Activated CD4-positive, alpha-beta memory T cell treated with anti-CD3 and anti-CD28 coated beads, Interleukin-2, amount 10 ng/mL, durations not matched to agents 7 days and 5 days (primary cell): ENCODE results near the gene B9D2. TPM values are rescaled to one million over a fixed set of nuclear protein-coding genes. Genes with fewer than 3 reads are reported as not detected.

ENCODE experiments used
- CTCF ChIA-PET: fragments of 350-600 bp; sonication (Branson Sonifier 250); formaldehyde crosslinking; loops from one replicate; lab custom pipeline; 2021; ENCODE audit warnings: antibody characterized with exemption, inconsistent platforms; lab: Charles Lee
- POLR2A ChIA-PET: fragments of 350-600 bp; sonication (Branson Sonifier 250); formaldehyde crosslinking; loops from one replicate; lab custom pipeline; 2021; ENCODE audit warnings: antibody characterized with exemption; lab: Charles Lee
- DNase-seq: peaks from one replicate; pipeline ENCODE4 v3.0.0-alpha.2; 2020
- H3K27ac Mint-ChIP-seq: one replicate; pipeline ENCODE4 v1.8.0; 2021; ENCODE audit warnings: mild to moderate bottlenecking, mixed read lengths
- H3K27me3 Mint-ChIP-seq: one replicate; pipeline ENCODE4 v1.8.0; 2021; ENCODE audit warnings: mixed read lengths
- H3K36me3 Mint-ChIP-seq: one replicate; pipeline ENCODE4 v1.8.0; 2021; ENCODE audit warnings: low read depth, mixed read lengths
- H3K4me1 Mint-ChIP-seq: one replicate; pipeline ENCODE4 v1.8.0; 2021; ENCODE audit warnings: mixed read lengths
- H3K4me3 Mint-ChIP-seq: one replicate; pipeline ENCODE4 v1.8.0; 2021; ENCODE audit warnings: mild to moderate bottlenecking, mixed read lengths
- H3K9me3 Mint-ChIP-seq: one replicate; pipeline ENCODE4 v1.8.0; 2021; ENCODE audit warnings: mixed read lengths
- total RNA-seq, 2 experiments: library from RNA; stranded (reverse); gene quantifications; one replicate each; pipeline ENCODE4 v1.2.3, GENCODE V29; 2021

The B9D2 gene
- total RNA-seq, 2 experiments from 2014 or later = 10.8 to 11.2 TPM

DNA sequence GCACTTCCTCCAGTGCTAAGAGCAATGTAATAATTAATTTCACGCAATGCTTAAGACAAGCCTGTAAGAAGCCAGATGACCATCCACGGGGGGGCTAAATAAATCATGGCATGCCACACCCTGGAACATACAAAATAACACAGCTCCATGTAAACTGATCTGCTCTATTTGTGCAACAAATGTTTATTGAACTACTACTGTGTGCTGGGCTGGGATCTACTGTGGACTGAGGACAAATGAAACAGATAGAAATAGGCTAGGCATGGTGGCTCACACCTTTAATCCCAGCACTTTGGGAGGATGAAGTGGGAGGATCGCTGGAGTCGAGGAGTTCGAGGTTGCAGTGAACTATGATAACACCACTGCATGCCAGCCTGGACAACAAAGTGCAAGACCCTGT is 31.5 kb downstream of the B9D2 start:
- no peak for DNase-seq
- Mint-ChIP-seq H3K4me1 (peaks cover 63% of the 10 kb centered on the region), H3K36me3 (peaks cover 64% of the 10 kb centered on the region), H3K4me3 (no peak overlapping the region), H3K9me3 (no peaks in the 10 kb centered on the region), H3K27ac (no peak overlapping the region), H3K27me3 (no peaks in the 10 kb centered on the region)
- ChIA-PET CTCF (interaction anchor here (1.1 kb wide), 1 partner anchor 68 kb away, joined by 4 read pairs; the partner anchor contains the start of gene HNRNPUL1), POLR2A (interaction anchor here (1.0 to 1.2 kb wide), 3 partner anchors 16 to 31 kb away, joined by 3 read pairs; partner anchors contain the start of gene B9D2)

DNA sequence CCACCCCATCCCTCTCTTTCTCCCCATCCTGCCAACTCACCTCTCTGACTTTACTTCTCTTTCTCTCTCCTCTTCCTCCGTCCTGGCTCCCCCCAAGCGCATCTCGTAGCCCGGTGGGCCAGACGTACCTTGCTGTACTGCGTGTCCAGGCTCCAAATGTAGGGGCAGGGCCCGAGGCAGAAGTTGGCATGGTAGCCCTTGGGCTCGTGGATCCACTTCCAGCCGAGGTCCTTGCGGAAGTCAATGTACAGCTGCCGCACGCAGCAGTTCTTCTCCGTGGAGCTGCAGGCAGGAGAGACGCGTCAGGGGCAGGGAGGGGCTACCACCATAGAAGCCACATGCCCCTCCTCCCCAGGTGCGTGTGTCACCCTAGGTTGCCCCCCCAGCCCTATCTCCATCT is 31.9 kb downstream of the B9D2 start:
- ChIA-PET POLR2A (interaction anchor here (1.0 to 1.2 kb wide), 3 partner anchors 16 to 32 kb away, joined by 3 read pairs; partner anchors contain the start of gene B9D2), CTCF (interaction anchor here (1.1 kb wide), 1 partner anchor 68 kb away, joined by 4 read pairs; the partner anchor contains the start of gene HNRNPUL1)
- no peak overlapping the region for H3K27ac Mint-ChIP-seq
- no peaks in the 10 kb centered on the region for H3K9me3 Mint-ChIP-seq
- H3K4me3 Mint-ChIP-seq = no peak overlapping the region
- no peak for DNase-seq
- H3K4me1 Mint-ChIP-seq = peaks cover 64% of the 10 kb centered on the region
- H3K27me3 Mint-ChIP-seq = no peaks in the 10 kb centered on the region
- H3K36me3 Mint-ChIP-seq = peaks cover 64% of the 10 kb centered on the region

- DNase-seq = no peak
- no peaks in the 10 kb centered on the region for H3K27me3 Mint-ChIP-seq
- ChIA-PET CTCF (no interaction called here), POLR2A (interaction anchor here (1.2 kb wide), 2 partner anchors 17 to 23 kb away, joined by 3 read pairs; no protein-coding TSS in a partner anchor)
- H3K4me1 Mint-ChIP-seq = peaks cover 69% of the 10 kb centered on the region
- peaks cover 67% of the 10 kb centered on the region for H3K36me3 Mint-ChIP-seq
- no peaks in the 10 kb centered on the region for H3K9me3 Mint-ChIP-seq
- H3K4me3 Mint-ChIP-seq = no peak overlapping the region
- H3K27ac Mint-ChIP-seq = peak overlapping the region; percentile 67
These were observed 32.8 kb downstream of the B9D2 start for GRCh38 chr19:41330946-41331678.

DNA sequence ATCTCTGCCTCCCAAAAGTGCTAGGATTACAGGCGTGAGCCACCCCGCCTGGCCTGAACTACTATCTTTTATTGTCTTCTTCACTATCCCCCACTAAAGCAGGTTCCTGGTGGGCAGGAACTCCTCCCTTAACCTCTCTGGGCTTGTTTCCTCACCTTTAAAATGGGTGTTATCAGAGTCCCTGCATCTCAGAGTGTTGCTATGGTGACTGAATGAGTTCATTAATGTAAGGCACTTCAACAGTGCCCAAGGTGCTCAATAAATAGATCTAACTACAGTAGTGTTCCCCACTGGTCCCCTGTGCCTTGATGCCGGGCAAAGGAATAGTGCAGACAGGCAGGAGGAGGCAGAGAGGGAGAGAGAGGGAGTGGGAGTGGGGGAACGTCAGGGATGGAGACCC is 33.5 kb downstream of the B9D2 start:
- no peaks in the 10 kb centered on the region for H3K9me3 Mint-ChIP-seq
- H3K4me1 Mint-ChIP-seq = peaks cover 68% of the 10 kb centered on the region
- H3K4me3 Mint-ChIP-seq = no peak overlapping the region
- POLR2A ChIA-PET = no interaction called here
- H3K27ac Mint-ChIP-seq = peak overlapping the region; percentile 84
- CTCF ChIA-PET = no interaction called here
- no peak for DNase-seq
- H3K36me3 Mint-ChIP-seq = peaks cover 65% of the 10 kb centered on the region
- no peaks in the 10 kb centered on the region for H3K27me3 Mint-ChIP-seq

DNA sequence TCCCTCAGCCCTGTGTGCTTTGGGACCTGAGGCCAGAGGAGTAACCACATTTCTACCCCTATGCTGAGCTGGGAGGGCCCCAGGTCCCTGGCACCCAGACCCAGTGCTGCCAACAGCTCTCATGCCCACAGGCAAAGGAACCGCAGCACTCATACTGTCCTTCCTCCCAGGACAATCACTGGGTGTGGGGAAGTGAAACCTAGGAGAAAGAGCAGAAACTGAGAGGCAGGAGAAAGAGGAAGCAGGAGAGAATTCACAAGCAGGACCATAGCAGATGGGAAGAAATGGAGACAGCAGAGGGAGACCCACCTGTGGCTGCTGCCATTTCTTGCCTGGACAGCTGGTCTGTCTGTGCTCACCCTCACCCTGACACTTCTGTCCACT is 35.1 kb downstream of the B9D2 start:
- Mint-ChIP-seq H3K27ac (peak overlapping the region; percentile 95), H3K9me3 (no peaks in the 10 kb centered on the region), H3K27me3 (no peaks in the 10 kb centered on the region), H3K36me3 (peaks cover 60% of the 10 kb centered on the region), H3K4me3 (peak overlapping the region; percentile 68), H3K4me1 (peaks cover 73% of the 10 kb centered on the region)
- ChIA-PET CTCF (interaction anchor here (1.1 to 3.2 kb wide), 5 partner anchors 20 to 103 kb away, joined by 3 to 27 read pairs (median 7); partner anchors contain the start of genes HNRNPUL1 and TGFB1), POLR2A (interaction anchor here (2.1 to 7.7 kb wide), 10 partner anchors 8 to 111 kb away, joined by 6 to 65 read pairs (median 24); partner anchors contain the start of genes CCDC97, DMAC2, HNRNPUL1 and TGFB1)
- no peak for DNase-seq

DNA sequence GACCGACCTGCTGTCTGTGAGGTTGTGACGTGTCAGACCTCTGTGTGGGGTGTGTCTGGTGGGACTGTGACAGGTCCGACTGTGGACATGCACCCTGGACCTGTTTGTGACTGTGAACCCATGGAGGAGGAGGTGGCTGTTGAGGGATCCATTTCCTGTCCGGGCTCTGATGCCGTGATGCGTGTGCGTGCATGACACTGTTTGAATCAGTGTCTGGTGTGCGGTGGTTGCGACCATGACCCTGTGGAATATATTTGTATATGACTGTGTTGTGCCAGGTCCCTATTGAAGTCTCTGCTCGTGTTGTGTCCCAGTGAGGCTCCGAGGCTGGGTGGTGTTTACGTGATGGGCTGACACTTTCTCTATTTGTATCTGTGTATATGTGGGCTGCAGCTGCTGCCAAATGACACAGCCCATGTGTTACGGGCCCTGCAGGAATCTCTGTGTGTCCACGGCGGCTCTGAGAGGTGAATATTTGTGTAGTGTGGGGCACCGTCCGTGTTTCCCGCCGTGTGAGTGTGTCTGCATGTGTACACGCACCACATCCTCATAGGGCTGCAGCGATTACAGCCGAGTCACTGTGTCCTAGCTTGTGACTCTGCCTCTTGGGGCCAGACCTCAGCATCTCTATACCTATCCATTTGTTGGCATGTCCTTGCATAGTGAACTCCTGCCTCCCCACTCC is 35.6 kb downstream of the B9D2 start:
- H3K4me3 Mint-ChIP-seq = peak overlapping the region; percentile 68
- no peaks in the 10 kb centered on the region for H3K27me3 Mint-ChIP-seq
- ChIA-PET CTCF (interaction anchor here (1.0 to 3.2 kb wide), 7 partner anchors 11 to 103 kb away, joined by 3 to 27 read pairs (median 4); partner anchors contain the start of genes HNRNPUL1 and TGFB1), POLR2A (interaction anchor here (1.0 to 7.7 kb wide), 14 partner anchors 8 to 112 kb away, joined by 3 to 65 read pairs (median 10); partner anchors contain the start of genes B9D2, CCDC97, DMAC2 and HNRNPUL1)
- H3K36me3 Mint-ChIP-seq = peaks cover 55% of the 10 kb centered on the region
- peak; percentile 69 for DNase-seq
- peak overlapping the region; percentile 95 for H3K27ac Mint-ChIP-seq
- H3K4me1 Mint-ChIP-seq = peaks cover 69% of the 10 kb centered on the region
- no peaks in the 10 kb centered on the region for H3K9me3 Mint-ChIP-seq

GRCh38 chr19:41327576-41328156 is 36.3 kb downstream of the B9D2 start:
- Mint-ChIP-seq H3K9me3 (no peaks in the 10 kb centered on the region), H3K27ac (peak overlapping the region; percentile 95), H3K27me3 (no peaks in the 10 kb centered on the region), H3K4me3 (peak overlapping the region; percentile 68), H3K36me3 (peaks cover 58% of the 10 kb centered on the region), H3K4me1 (peaks cover 73% of the 10 kb centered on the region)
- peak; percentile 89 for DNase-seq
- POLR2A ChIA-PET = interaction anchor here (0.7 to 7.7 kb wide), 19 partner anchors 9 to 550 kb away, joined by 3 to 65 read pairs (median 6); partner anchors contain the start of genes B9D2, CCDC97, DMAC2 and HNRNPUL1
- CTCF ChIA-PET = interaction anchor here (1.0 to 3.2 kb wide), 7 partner anchors 10 to 103 kb away, joined by 3 to 27 read pairs (median 4); partner anchors contain the start of genes HNRNPUL1 and TGFB1

DNA sequence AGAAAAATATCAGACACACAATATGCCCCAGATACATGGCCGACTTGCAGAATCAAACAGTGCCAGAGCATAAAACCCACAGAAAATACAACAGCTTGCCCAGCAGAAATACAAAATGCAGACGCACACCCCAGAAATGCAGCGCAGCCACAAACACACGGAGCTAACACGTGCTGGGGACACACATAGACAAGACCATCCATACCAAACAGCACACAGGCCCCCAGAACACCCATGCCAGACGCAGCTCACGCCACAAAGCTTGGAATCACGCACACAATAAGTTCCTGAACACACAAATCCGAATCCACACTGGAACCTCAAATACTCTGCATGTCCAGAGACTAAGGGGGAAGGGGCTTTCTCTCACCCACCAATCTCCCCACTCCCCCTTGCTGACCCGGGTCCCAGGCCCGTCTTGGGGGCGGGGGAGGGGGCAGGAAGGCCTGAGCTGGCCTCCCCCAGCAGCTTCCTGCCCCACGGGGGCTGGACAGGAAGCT is 36.8 kb downstream of the B9D2 start:
- no peaks in the 10 kb centered on the region for H3K27me3 Mint-ChIP-seq
- POLR2A ChIA-PET = interaction anchor here (0.7 to 7.7 kb wide), 18 partner anchors 10 to 550 kb away, joined by 3 to 65 read pairs (median 6); partner anchors contain the start of genes B9D2, CCDC97, DMAC2 and HNRNPUL1
- H3K27ac Mint-ChIP-seq = peak overlapping the region; percentile 87
- CTCF ChIA-PET = interaction anchor here (1.0 to 3.2 kb wide), 6 partner anchors 10 to 104 kb away, joined by 3 to 27 read pairs (median 6); partner anchors contain the start of genes HNRNPUL1 and TGFB1
- peak overlapping the region; percentile 65 for H3K4me3 Mint-ChIP-seq
- H3K4me1 Mint-ChIP-seq = peaks cover 69% of the 10 kb centered on the region
- peak; percentile 47 for DNase-seq
- H3K36me3 Mint-ChIP-seq = peaks cover 58% of the 10 kb centered on the region
- no peaks in the 10 kb centered on the region for H3K9me3 Mint-ChIP-seq

DNA sequence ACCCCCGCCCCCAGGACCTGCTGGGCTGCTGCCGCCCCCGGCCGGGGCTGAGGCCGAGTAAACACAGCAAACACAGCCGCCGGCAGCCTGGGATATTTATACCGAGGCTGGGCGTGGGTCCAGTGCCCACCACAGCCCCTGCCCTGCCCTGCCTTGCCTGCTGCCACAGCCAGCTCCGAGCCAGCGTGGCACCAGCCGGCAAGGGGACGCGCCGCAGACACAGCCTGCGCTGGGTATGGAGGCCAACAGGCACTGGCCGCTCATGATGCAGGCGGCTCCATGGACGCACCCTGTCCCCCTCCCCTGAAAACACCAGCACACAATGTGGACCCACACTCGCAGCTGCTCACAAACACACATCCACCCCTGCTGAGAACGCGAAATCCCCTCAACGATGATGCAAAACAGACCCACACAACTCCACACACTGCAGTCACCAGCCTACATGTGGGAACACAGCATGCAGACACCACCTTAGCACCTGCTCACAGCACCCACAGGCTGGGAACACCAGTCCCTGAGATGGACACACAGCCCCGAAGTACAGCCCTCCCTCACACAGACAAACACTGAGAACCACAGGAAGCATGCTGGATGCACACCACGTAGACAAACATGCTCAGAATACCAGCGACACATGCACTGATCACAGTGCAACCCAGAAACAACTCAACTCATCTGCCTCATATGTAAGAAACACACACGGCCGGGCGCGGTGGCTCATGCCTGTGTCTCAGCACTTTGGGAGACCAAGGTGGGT is 37.8 kb downstream of the B9D2 start:
- Mint-ChIP-seq H3K36me3 (peaks cover 55% of the 10 kb centered on the region), H3K27ac (peak overlapping the region; percentile 87), H3K4me1 (peaks cover 63% of the 10 kb centered on the region), H3K4me3 (peak overlapping the region; percentile 65), H3K9me3 (no peaks in the 10 kb centered on the region), H3K27me3 (no peaks in the 10 kb centered on the region)
- ChIA-PET CTCF (no interaction called here), POLR2A (interaction anchor here (1.4 to 7.7 kb wide), 8 partner anchors 9 to 62 kb away, joined by 3 to 65 read pairs (median 34); partner anchors contain the start of genes CCDC97, HNRNPUL1 and TGFB1)
- peak; percentile 38 for DNase-seq

DNA sequence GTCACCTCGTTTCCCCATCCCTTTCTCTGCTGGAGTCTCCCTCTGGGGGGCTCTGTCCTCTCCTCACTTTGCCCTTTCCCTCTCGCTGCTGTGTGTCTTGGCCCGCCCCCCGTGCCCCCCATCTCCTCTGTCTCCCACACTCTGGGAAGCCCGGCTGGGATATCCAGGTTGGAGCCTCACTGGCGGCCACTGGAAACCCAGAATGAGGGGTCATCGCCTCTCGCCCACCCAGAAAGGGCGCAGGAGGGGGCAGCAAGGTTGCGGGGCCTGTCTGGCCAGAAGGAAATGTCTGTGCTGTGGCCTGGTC is 38.4 kb downstream of the B9D2 start:
- H3K27ac Mint-ChIP-seq = no peak overlapping the region
- H3K4me3 Mint-ChIP-seq = no peak overlapping the region
- H3K4me1 Mint-ChIP-seq = peaks cover 62% of the 10 kb centered on the region
- H3K36me3 Mint-ChIP-seq = peaks cover 58% of the 10 kb centered on the region
- DNase-seq = no peak
- no peaks in the 10 kb centered on the region for H3K9me3 Mint-ChIP-seq
- ChIA-PET CTCF (no interaction called here), POLR2A (interaction anchor here (1.5 to 7.7 kb wide), 4 partner anchors 16 to 103 kb away, joined by 3 to 45 read pairs (median 24); partner anchors contain the start of gene CCDC97)
- no peaks in the 10 kb centered on the region for H3K27me3 Mint-ChIP-seq

- ChIA-PET POLR2A (interaction anchor here (0.5 to 7.7 kb wide), 5 partner anchors 15 to 104 kb away, joined by 3 to 45 read pairs (median 6); partner anchors contain the start of gene CCDC97), CTCF (no interaction called here)
- H3K27ac Mint-ChIP-seq = peak overlapping the region; percentile 74
- H3K36me3 Mint-ChIP-seq = peaks cover 56% of the 10 kb centered on the region
- H3K27me3 Mint-ChIP-seq = no peaks in the 10 kb centered on the region
- H3K4me3 Mint-ChIP-seq = peak overlapping the region; percentile 24
- no peak for DNase-seq
- H3K4me1 Mint-ChIP-seq = peaks cover 58% of the 10 kb centered on the region
- H3K9me3 Mint-ChIP-seq = no peaks in the 10 kb centered on the region
These were observed 38.9 kb downstream of the B9D2 start for GRCh38 chr19:41324921-41325639.
